Measurements from ENCODE around the gene MRPL20. TPM values are rescaled to one million over a fixed set of nuclear protein-coding genes. Genes with fewer than 3 reads are reported as not detected.
A peak's percentile ranks its signal among the peaks of the same experiment; 100 is the strongest.

Gene MRPL20
- total and polyA plus RNA-seq, 3 experiments from 2014 or later = 198 to 208 (median 206) TPM

DNA sequence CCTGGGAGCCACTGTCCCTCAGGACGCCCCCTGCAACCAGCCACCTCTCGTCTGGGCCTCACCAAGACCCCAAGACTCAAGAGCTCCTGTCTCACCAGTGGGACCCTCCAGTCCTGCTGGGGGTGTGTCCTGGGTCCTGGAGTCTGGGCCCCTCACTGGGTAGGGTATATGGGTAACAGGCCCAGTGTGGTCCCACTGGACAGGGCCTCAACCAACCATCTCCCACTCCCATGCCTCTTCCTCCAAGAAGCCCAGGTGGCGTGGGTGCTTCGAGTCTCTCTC lies 27.7 kb upstream of the MRPL20 start:
- Mint-ChIP-seq H3K27ac (no peak overlapping the region), H3K36me3 (no peaks in the 10 kb centered on the region), H3K9me3 (no peaks in the 10 kb centered on the region), H3K27me3 (peaks cover 6 to 22% of the 10 kb centered on the region in 2 donors), H3K4me3 (peak overlapping the region in 5 of 7 donors; percentile 8 to 59 (median 44)), H3K4me1 (peaks cover 0 to 8% (median 0%) of the 10 kb centered on the region in 3 donors)
- CTCF ChIA-PET = no interaction called here
- DNase-seq = no peak
- Histone ChIP-seq H3K27ac (ENCODE audit: low read depth, low read length) (no peak overlapping the region), H3K4me3 (ENCODE audit: low read length) (no peak overlapping the region), H3K27me3 (ENCODE audit: insufficient read depth, low read length, poor library complexity, severe bottlenecking) (peaks cover 33% of the 10 kb centered on the region), H3K4me1 (ENCODE audit: insufficient read depth, low read length) (peaks cover 8% of the 10 kb centered on the region), H3K9me3 (ENCODE audit: low read length) (no peaks in the 10 kb centered on the region), H3K36me3 (ENCODE audit: insufficient read depth, low read length) (no peaks in the 10 kb centered on the region)
- POLR2A ChIA-PET = no interaction called here

DNA sequence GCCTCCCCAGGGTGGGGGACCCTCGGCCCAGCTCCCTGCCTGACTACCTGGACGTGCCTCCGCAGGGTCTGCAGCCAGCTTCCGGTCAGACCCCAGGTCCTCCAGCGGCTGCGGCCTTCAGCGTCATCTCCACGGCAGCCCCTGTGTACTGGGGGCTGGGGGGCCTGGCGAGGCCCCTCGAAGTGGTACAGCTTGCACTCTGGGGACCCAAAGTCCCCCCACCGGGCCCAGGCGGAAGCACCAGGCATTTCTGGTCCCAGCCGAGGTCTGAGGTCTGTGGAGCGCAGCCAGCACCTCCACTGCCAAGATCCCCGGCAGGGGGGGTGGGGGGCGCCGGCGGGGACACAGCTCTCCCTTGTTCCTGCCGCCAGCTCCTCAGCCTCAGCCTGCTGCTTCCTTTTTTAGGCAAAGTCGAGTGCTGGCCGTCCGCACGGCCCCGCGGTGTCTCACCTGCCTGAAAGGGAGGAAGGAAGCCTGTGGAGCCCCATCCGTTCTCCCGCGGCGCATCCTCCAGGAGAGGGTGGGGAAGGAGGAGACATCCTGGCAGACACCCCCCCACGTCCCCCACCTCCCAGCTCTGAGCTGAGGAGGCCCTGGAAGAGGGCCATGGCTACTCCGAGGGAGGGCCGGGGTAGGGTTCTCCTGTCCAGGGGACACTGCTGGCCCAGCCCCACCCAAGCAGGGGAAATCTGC lies 27.2 kb upstream of the MRPL20 start:
- Histone ChIP-seq H3K36me3 (ENCODE audit: insufficient read depth, low read length) (no peaks in the 10 kb centered on the region), H3K9me3 (ENCODE audit: low read length) (no peaks in the 10 kb centered on the region), H3K4me1 (ENCODE audit: insufficient read depth, low read length) (peaks cover 8% of the 10 kb centered on the region), H3K27me3 (ENCODE audit: insufficient read depth, low read length, poor library complexity, severe bottlenecking) (peaks cover 33% of the 10 kb centered on the region), H3K27ac (ENCODE audit: low read depth, low read length) (peak overlapping the region; percentile 59), H3K4me3 (ENCODE audit: low read length) (no peak overlapping the region)
- Mint-ChIP-seq H3K36me3 (no peaks in the 10 kb centered on the region), H3K27ac (no peak overlapping the region), H3K9me3 (no peaks in the 10 kb centered on the region), H3K27me3 (peaks cover 10 to 27% of the 10 kb centered on the region in 2 donors), H3K4me3 (no peak overlapping the region), H3K4me1 (peaks cover 0 to 8% (median 0%) of the 10 kb centered on the region in 3 donors)
- POLR2A ChIA-PET = no interaction called here
- DNase-seq = no peak
- CTCF ChIA-PET = no interaction called here

DNA sequence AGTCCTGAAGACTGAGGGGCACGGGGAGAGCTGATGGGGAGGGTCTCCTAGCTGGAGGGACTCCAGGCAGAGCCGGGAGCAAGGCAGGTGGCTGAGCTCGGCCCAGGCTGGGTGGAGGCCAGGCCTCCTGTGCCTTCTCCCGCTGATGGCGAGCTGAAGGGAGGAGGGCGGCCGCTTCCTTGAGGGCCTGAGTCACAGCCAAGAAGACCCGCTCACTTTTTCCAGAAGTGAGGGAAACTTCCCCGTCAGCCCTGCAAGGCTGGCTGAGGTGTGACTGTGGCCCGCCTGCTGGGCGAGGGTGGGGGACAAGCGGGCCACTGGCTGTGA lies 26.7 kb upstream of the MRPL20 start:
- Histone ChIP-seq H3K4me1 (ENCODE audit: insufficient read depth, low read length) (peaks cover 8% of the 10 kb centered on the region), H3K27ac (ENCODE audit: low read depth, low read length) (peak overlapping the region; percentile 59), H3K9me3 (ENCODE audit: low read length) (no peaks in the 10 kb centered on the region), H3K36me3 (ENCODE audit: insufficient read depth, low read length) (no peaks in the 10 kb centered on the region), H3K27me3 (ENCODE audit: insufficient read depth, low read length, poor library complexity, severe bottlenecking) (peaks cover 33% of the 10 kb centered on the region), H3K4me3 (ENCODE audit: low read length) (no peak overlapping the region)
- no peak for DNase-seq
- Mint-ChIP-seq H3K27ac (no peak overlapping the region), H3K9me3 (no peaks in the 10 kb centered on the region), H3K36me3 (no peaks in the 10 kb centered on the region), H3K4me3 (no peak overlapping the region), H3K27me3 (peaks cover 14 to 27% of the 10 kb centered on the region in 2 donors), H3K4me1 (peaks cover 0 to 8% (median 0%) of the 10 kb centered on the region in 3 donors)
- POLR2A ChIA-PET = no interaction called here
- CTCF ChIA-PET = interaction anchor here (0.7 kb wide), 1 partner anchor 32 kb away, joined by 3 read pairs; no protein-coding TSS in a partner anchor

DNA sequence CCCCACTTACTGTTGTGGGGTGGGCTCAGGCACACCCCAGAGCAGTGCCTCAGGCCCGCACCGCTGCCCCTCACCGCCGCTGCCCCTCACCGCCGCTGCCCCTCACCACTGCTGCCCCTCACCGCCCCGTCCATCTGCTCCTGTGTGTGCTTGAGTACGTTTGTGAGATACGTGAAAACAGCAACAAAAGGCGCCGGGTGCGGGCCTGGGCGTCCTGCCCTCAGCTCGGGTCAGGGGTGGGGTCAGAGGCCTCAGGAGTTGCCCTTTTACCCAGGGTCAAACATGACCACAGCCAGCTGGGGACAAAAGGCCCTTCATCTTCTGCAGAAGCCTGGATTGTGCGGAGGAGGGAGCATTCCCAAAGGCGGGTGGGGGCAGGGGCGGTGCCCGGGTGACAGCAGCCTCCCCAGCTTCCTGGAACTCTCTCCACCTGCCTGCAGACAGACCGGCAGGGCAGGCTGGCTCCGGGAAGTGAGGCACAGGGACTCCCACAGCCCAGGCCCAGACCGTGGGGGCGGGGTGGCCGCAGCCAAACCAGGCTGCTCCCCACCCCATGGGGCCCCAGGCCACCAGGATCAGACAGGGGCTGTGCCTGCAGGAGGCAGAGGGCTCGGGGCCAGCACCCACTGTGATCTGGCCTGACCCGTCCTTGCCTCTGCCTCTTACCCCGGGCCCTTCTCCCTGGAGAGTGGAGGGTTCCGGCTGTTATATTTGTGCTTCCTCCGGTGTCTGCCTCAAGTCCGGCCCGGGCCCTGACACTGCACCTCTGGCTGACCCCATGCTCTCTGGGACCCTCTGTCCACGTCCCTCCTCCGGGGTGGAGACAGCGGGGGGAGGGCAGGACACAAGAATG lies 26.1 kb upstream of the MRPL20 start:
- Mint-ChIP-seq H3K9me3 (no peaks in the 10 kb centered on the region), H3K4me3 (no peak overlapping the region), H3K27me3 (peaks cover 15 to 27% of the 10 kb centered on the region in 2 donors), H3K27ac (no peak overlapping the region), H3K4me1 (peaks cover 3 to 11% (median 5%) of the 10 kb centered on the region in 3 donors), H3K36me3 (no peaks in the 10 kb centered on the region)
- Histone ChIP-seq H3K4me3 (ENCODE audit: low read length) (no peak overlapping the region), H3K36me3 (ENCODE audit: insufficient read depth, low read length) (no peaks in the 10 kb centered on the region), H3K9me3 (ENCODE audit: low read length) (no peaks in the 10 kb centered on the region), H3K27ac (ENCODE audit: low read depth, low read length) (peak overlapping the region; percentile 59), H3K27me3 (ENCODE audit: insufficient read depth, low read length, poor library complexity, severe bottlenecking) (peaks cover 30% of the 10 kb centered on the region), H3K4me1 (ENCODE audit: insufficient read depth, low read length) (peaks cover 8% of the 10 kb centered on the region)
- POLR2A ChIA-PET = no interaction called here
- DNase-seq = no peak
- CTCF ChIA-PET = interaction anchor here (0.7 kb wide), 1 partner anchor 32 kb away, joined by 3 read pairs; no protein-coding TSS in a partner anchor

DNA sequence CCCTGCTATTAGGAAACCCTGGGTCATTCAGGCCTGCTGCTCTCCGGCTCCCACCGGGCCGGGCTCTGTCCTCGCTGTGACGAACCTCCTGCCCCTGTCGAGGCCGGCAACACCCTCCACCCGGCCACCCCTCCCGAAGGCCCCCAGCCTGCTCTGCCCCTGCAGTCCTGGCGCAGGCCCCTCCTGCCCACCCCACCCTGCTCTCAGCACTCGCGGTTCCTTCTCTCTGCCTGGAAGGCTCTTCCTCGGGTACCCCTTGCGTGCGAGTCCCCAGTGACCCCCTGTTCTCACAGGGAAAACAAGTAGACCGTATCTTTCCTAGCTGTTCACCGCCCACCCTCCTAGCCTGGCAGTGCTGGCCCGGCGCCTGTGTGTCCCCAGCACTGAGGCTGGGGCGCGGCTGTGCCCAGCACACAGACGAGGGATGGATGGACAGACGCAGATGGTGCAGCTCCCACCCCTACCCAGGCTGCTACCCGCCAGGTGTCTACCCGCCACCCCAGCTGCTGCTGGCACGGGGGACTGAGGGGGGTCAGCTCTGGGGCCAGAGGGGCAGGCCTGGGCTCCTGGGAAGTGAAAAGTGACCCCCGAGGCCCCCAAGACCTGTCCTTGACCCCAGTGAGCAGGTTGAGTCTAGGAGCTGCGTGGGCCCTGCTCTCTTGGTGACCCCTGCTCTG lies 25.3 kb upstream of the MRPL20 start:
- Mint-ChIP-seq H3K27me3 (peaks cover 15 to 27% of the 10 kb centered on the region in 2 donors), H3K9me3 (no peaks in the 10 kb centered on the region), H3K36me3 (no peaks in the 10 kb centered on the region), H3K4me1 (peaks cover 3 to 11% (median 5%) of the 10 kb centered on the region in 3 donors), H3K4me3 (no peak overlapping the region), H3K27ac (no peak overlapping the region)
- no peaks in the 10 kb centered on the region for H3K36me3 ChIP-seq (ENCODE audit: insufficient read depth, low read length)
- POLR2A ChIA-PET = no interaction called here
- peaks cover 23% of the 10 kb centered on the region for H3K27me3 ChIP-seq (ENCODE audit: insufficient read depth, low read length, poor library complexity, severe bottlenecking)
- H3K4me3 ChIP-seq (ENCODE audit: low read length) = no peak overlapping the region
- no peaks in the 10 kb centered on the region for H3K9me3 ChIP-seq (ENCODE audit: low read length)
- H3K4me1 ChIP-seq (ENCODE audit: insufficient read depth, low read length) = peaks cover 8% of the 10 kb centered on the region
- CTCF ChIA-PET = no interaction called here
- no peak overlapping the region for H3K27ac ChIP-seq (ENCODE audit: low read depth, low read length)
- no peak for DNase-seq

DNA sequence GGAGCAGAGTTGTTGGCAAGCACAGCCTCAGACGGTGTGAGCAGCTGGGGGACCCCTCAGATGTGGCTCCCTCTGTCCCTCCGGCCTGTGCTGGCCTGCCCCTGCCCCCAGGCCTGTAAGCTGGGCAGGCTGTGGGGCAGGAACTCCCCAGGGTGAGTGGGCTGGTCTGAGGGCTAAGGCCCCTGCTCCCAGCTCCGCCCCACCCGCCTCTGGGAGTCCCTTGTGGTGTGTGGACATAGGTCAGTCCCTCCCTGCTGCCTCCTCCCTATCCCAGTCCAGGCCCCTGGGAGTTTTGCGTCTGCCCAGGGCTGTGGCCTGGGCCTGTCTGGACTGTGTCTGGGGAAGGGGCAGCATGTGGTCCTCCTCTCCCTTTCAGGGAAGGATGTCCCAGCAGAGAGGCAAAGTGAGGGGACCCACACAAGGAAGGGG lies 24.8 kb upstream of the MRPL20 start:
- ChIA-PET POLR2A (no interaction called here), CTCF (no interaction called here)
- Mint-ChIP-seq H3K4me1 (peaks cover 3 to 11% (median 5%) of the 10 kb centered on the region in 3 donors), H3K36me3 (no peaks in the 10 kb centered on the region), H3K27me3 (peaks cover 15 to 27% of the 10 kb centered on the region in 2 donors), H3K27ac (no peak overlapping the region), H3K9me3 (no peaks in the 10 kb centered on the region), H3K4me3 (no peak overlapping the region)
- no peak overlapping the region for H3K4me3 ChIP-seq (ENCODE audit: low read length)
- H3K27ac ChIP-seq (ENCODE audit: low read depth, low read length) = no peak overlapping the region
- no peaks in the 10 kb centered on the region for H3K9me3 ChIP-seq (ENCODE audit: low read length)
- H3K4me1 ChIP-seq (ENCODE audit: insufficient read depth, low read length) = peaks cover 8% of the 10 kb centered on the region
- DNase-seq = no peak
- peaks cover 17% of the 10 kb centered on the region for H3K27me3 ChIP-seq (ENCODE audit: insufficient read depth, low read length, poor library complexity, severe bottlenecking)
- no peaks in the 10 kb centered on the region for H3K36me3 ChIP-seq (ENCODE audit: insufficient read depth, low read length)

DNA sequence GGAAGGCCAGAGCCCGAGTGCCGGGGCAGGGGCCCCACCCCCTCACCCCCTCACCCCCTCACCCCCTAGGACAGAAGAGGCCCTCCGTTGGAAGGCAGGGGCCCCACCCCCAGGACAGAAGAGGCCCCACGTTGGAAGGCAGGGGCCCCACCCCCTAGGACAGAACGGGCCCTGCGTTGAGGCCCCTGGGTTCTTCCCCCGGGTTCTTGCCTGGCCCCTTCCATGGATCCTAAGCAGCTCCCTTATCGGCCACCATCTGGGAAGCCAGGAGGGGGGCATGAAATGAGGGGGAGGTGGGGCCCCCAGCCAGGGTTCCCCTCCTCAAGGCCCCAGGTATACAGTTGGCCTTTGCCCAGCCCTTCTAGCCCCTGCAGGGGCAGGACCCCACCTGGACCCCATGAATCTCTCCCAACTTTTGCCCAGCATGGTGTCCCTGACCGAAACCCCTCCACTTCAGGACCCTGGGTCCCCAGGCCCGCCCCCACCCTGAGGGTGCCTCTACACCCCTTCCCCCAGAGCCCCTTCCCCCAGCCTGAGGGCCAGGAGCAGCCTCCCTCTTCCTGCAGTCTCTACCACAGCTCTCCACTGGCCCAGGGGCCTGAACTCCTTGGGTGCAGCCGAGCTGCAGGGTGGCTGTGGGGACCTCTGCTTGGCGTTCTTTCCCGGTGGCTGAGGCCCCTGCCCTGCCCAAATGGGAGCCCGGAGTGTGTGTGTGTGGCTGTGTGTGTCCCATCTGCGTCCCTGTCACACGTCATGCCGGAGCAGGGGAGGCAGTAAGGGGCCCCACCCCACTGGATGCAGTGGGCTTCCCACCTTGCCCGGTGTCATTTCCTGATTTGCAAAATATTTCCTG lies 24.1 kb upstream of the MRPL20 start:
- H3K9me3 ChIP-seq (ENCODE audit: low read length) = no peaks in the 10 kb centered on the region
- H3K27me3 Mint-ChIP-seq = peaks cover 15 to 26% of the 10 kb centered on the region in 2 donors
- H3K27me3 ChIP-seq (ENCODE audit: insufficient read depth, low read length, poor library complexity, severe bottlenecking) = peaks cover 12% of the 10 kb centered on the region
- no peaks in the 10 kb centered on the region for H3K36me3 ChIP-seq (ENCODE audit: insufficient read depth, low read length)
- no peak for DNase-seq
- no peak overlapping the region for H3K27ac ChIP-seq (ENCODE audit: low read depth, low read length)
- CTCF ChIA-PET = interaction anchor here (0.6 kb wide), 1 partner anchor 9 kb away, joined by 3 read pairs; no protein-coding TSS in a partner anchor
- H3K4me1 Mint-ChIP-seq = peaks cover 3 to 11% (median 5%) of the 10 kb centered on the region in 3 donors
- peaks cover 4% of the 10 kb centered on the region for H3K4me1 ChIP-seq (ENCODE audit: insufficient read depth, low read length)
- POLR2A ChIA-PET = no interaction called here
- no peaks in the 10 kb centered on the region for H3K36me3 Mint-ChIP-seq
- H3K4me3 Mint-ChIP-seq = no peak overlapping the region
- no peak overlapping the region for H3K4me3 ChIP-seq (ENCODE audit: low read length)
- no peak overlapping the region for H3K27ac Mint-ChIP-seq
- H3K9me3 Mint-ChIP-seq = no peaks in the 10 kb centered on the region

Measured in CD8-positive, alpha-beta memory T cell (primary cell).